Suprapubic skin (tissue), 4 donors: Measurements from ENCODE around the gene MAP4K3.

Source experiments
- CTCF ChIP-seq, 2 donors: fragments of 200-600 bp in 1 of 2; fragments of 450-650 bp in 1 of 2; sonication (generic) in 1 of 2; IDR thresholded peaks; one replicate each; pipeline ENCODE4 v1.5.1; 2016 to 2019; ENCODE audit warnings: antibody characterized with exemption in 2 of 2, mild to moderate bottlenecking in 1 of 2, moderate library complexity in 1 of 2
- EP300 ChIP-seq: sonication (generic); formaldehyde crosslinking; IDR thresholded peaks from one replicate; pipeline ENCODE4 v1.6.1; 2017; ENCODE audit warnings: antibody characterized with exemption
- POLR2AphosphoS5 ChIP-seq, 3 donors: sonication (generic); formaldehyde crosslinking; IDR thresholded peaks; one replicate each; pipeline ENCODE4 v1.6.1; 2017; ENCODE audit warnings: antibody characterized with exemption in 3 of 3

GRCh38 chr2:39220136-39220535 lies 216.9 kb downstream of the MAP4K3 start:
- TF ChIP-seq CTCF (IDR thresholded peaks at IDR 0.05) (no peak), POLR2AphosphoS5 (IDR thresholded peaks at IDR 0.05) (no peak), EP300 (no peak)
